ENCODE results near the gene CAPN9. TPM values are rescaled to one million over a fixed set of nuclear protein-coding genes. Genes with fewer than 3 reads are reported as not detected.

CAPN9 gene
- total RNA-seq, 1 donor from 2014 or later: 0.78 TPM

GRCh38 chr1:230832476-230832875 lies 85.3 kb downstream of the CAPN9 start:
- H3K36me3 Mint-ChIP-seq: peaks cover 9% of the 10 kb centered on the region
- H3K27ac Mint-ChIP-seq: no peak overlapping the region
- TF ChIP-seq CTCF (IDR thresholded peaks at IDR 0.05; ENCODE audit: unreplicated experiment): no peak
- DNase-seq (ENCODE audit: low spot score in 2 of 2, unreplicated experiment in 2 of 2): no peak
- peaks cover 13% of the 10 kb centered on the region for H3K4me1 Mint-ChIP-seq
- peaks cover 22% of the 10 kb centered on the region for H3K9me3 Mint-ChIP-seq
- H3K4me3 Mint-ChIP-seq: no peak overlapping the region
- no peaks in the 10 kb centered on the region for H3K27me3 Mint-ChIP-seq (ENCODE audit: low read depth)

DNA sequence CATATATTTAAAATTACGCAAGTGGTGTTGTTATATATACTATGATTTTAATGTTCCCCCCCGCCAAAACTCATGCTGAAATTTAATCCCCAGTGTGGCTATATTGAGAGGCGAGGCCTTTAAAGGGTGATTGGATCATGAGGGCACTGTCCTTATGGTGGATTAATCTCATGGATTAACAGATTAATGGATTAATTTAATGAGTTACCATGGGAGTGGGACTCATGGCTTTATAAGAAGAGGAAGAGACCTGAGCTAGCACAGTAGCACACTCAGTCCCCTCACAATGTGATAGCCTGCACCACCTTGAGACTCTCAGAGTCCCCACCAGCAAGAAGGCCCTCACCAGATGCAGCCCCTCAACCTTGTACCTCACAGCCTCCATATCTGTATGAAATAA lies 86.3 kb downstream of the CAPN9 start:
- Mint-ChIP-seq H3K4me3 (no peak overlapping the region), H3K9me3 (peaks cover 22% of the 10 kb centered on the region), H3K27me3 (ENCODE audit: low read depth) (no peaks in the 10 kb centered on the region), H3K36me3 (peaks cover 18% of the 10 kb centered on the region), H3K4me1 (peaks cover 13% of the 10 kb centered on the region), H3K27ac (no peak overlapping the region)
- DNase-seq (ENCODE audit: low spot score in 2 of 2, unreplicated experiment in 2 of 2): no peak
- TF ChIP-seq CTCF (IDR thresholded peaks at IDR 0.05; ENCODE audit: unreplicated experiment): no peak

- no peak for TF ChIP-seq CTCF (IDR thresholded peaks at IDR 0.05; ENCODE audit: unreplicated experiment)
- Mint-ChIP-seq H3K4me3 (no peak overlapping the region), H3K27me3 (ENCODE audit: low read depth) (no peaks in the 10 kb centered on the region), H3K36me3 (peaks cover 25% of the 10 kb centered on the region), H3K27ac (no peak overlapping the region), H3K4me1 (peaks cover 13% of the 10 kb centered on the region), H3K9me3 (peaks cover 22% of the 10 kb centered on the region)
- no peak for DNase-seq (ENCODE audit: low spot score in 2 of 2, unreplicated experiment in 2 of 2)
Measured at GRCh38 chr1:230834292-230834691, 87.1 kb downstream of the CAPN9 start.

DNA sequence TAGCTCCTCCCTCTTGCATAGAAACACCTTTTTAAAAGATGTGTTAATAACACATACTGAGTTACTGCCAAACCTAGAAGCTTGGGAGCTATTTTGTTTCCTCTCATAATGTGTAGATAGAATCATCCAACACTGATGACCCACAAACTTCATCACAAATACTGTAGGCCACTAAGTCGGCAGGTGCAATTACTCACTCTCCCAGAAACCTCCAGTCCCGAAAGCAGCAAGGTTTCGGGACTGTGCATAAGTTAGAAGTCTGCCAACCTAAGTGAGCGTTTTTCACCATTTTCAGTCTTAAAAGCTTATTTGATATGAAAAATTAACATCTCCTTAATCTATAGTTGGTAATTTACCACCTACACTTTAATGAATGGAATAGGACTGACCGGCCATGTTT lies 89.2 kb downstream of the CAPN9 start:
- DNase-seq (ENCODE audit: low spot score in 2 of 2, unreplicated experiment in 2 of 2): no peak
- no peaks in the 10 kb centered on the region for H3K27me3 Mint-ChIP-seq (ENCODE audit: low read depth)
- no peak overlapping the region for H3K4me3 Mint-ChIP-seq
- peaks cover 26% of the 10 kb centered on the region for H3K4me1 Mint-ChIP-seq
- TF ChIP-seq CTCF (IDR thresholded peaks at IDR 0.05; ENCODE audit: unreplicated experiment): no peak
- H3K9me3 Mint-ChIP-seq: peaks cover 16% of the 10 kb centered on the region
- no peak overlapping the region for H3K27ac Mint-ChIP-seq
- peaks cover 41% of the 10 kb centered on the region for H3K36me3 Mint-ChIP-seq

GRCh38 chr1:230836793-230837192 lies 89.6 kb downstream of the CAPN9 start:
- H3K27ac Mint-ChIP-seq: no peak overlapping the region
- H3K4me1 Mint-ChIP-seq: peaks cover 26% of the 10 kb centered on the region
- no peak for TF ChIP-seq CTCF (IDR thresholded peaks at IDR 0.05; ENCODE audit: unreplicated experiment)
- peaks cover 16% of the 10 kb centered on the region for H3K9me3 Mint-ChIP-seq
- no peak for DNase-seq (ENCODE audit: low spot score in 2 of 2, unreplicated experiment in 2 of 2)
- no peak overlapping the region for H3K4me3 Mint-ChIP-seq
- H3K36me3 Mint-ChIP-seq: peaks cover 46% of the 10 kb centered on the region
- no peaks in the 10 kb centered on the region for H3K27me3 Mint-ChIP-seq (ENCODE audit: low read depth)

- H3K36me3 Mint-ChIP-seq: peaks cover 65% of the 10 kb centered on the region
- H3K9me3 Mint-ChIP-seq: no peaks in the 10 kb centered on the region
- H3K27ac Mint-ChIP-seq: no peak overlapping the region
- no peak for TF ChIP-seq CTCF (IDR thresholded peaks at IDR 0.05; ENCODE audit: unreplicated experiment)
- no peak for DNase-seq (ENCODE audit: low spot score in 2 of 2, unreplicated experiment in 2 of 2)
- peaks cover 23% of the 10 kb centered on the region for H3K4me1 Mint-ChIP-seq
- H3K27me3 Mint-ChIP-seq (ENCODE audit: low read depth): no peaks in the 10 kb centered on the region
- no peak overlapping the region for H3K4me3 Mint-ChIP-seq
Measured at GRCh38 chr1:230839173-230839572, 92.0 kb downstream of the CAPN9 start.
